CD14-positive monocyte (primary cell): Measurements from ENCODE around the gene WWC1. TPM values are rescaled to one million over a fixed set of nuclear protein-coding genes. Genes with fewer than 3 reads are reported as not detected.

Experiments used
- DNase-seq, 3 donors: peaks; one replicate each; pipeline ENCODE4 v3.0.0-alpha.2; 2011 to 2022
- H2AFZ ChIP-seq: 2 replicates; pipeline ENCODE4 v1.6.0; 2012; ENCODE audit warnings: mild to moderate bottlenecking, low read depth, low read length, inconsistent platforms; ENCODE audit not compliant: insufficient read depth, poor library complexity, severe bottlenecking
- H3K27ac ChIP-seq, 2 donors: 1 replicate in 1 of 2; 2 replicates in 1 of 2; pipeline ENCODE4 v1.5.1; 2012 to 2013; ENCODE audit warnings: low read length in 2 of 2, control low read depth in 1 of 2, inconsistent platforms in 1 of 2, low read depth in 1 of 2, mild to moderate bottlenecking in 1 of 2
- H3K27me3 ChIP-seq, 2 donors: one replicate each; pipeline versions ENCODE4 v1.6.0 to v1.6.1; 2011 to 2013; ENCODE audit warnings: low read length in 2 of 2; ENCODE audit not compliant: control insufficient read depth in 2 of 2, insufficient read depth in 2 of 2
- H3K36me3 ChIP-seq, 2 donors: replicated peaks in 1 of 2; 1 replicate in 1 of 2; 2 replicates in 1 of 2; pipeline versions ENCODE4 v1.5.1 to v1.6.1; 2012 to 2013; ENCODE audit warnings: low read length in 2 of 2, control low read depth in 1 of 2, inconsistent platforms in 1 of 2, mild to moderate bottlenecking in 1 of 2; ENCODE audit not compliant: insufficient read depth in 2 of 2, control insufficient read depth in 1 of 2
- H3K4me1 ChIP-seq, 2 donors: 1 replicate in 1 of 2; 2 replicates in 1 of 2; pipeline versions ENCODE4 v1.5.1 to v1.6.1; 2012 to 2013; ENCODE audit warnings: low read length in 2 of 2, control low read depth in 1 of 2, inconsistent platforms in 1 of 2, mild to moderate bottlenecking in 1 of 2, moderate library complexity in 1 of 2; ENCODE audit not compliant: insufficient read depth in 2 of 2, control insufficient read depth in 1 of 2
- H3K4me2 ChIP-seq: replicated peaks from 2 replicates; pipeline ENCODE3; 2012; ENCODE audit warnings: low read length, moderate library complexity, mild to moderate bottlenecking; ENCODE audit not compliant: poor library complexity, severe bottlenecking; ENCODE audit errors: extremely low read depth
- H3K4me3 ChIP-seq, 3 experiments: fragments of 200-600 bp in 1 of 3; sonication (generic) in 1 of 3; replicated peaks in 1 of 3; 1 replicate in 2 of 3; 2 replicates in 1 of 3; pipeline ENCODE4 v1.5.1; 2011 to 2013; ENCODE audit warnings: low read length in 3 of 3, mild to moderate bottlenecking in 3 of 3, control low read depth in 2 of 3, low read depth in 2 of 3, inconsistent platforms in 1 of 3, moderate library complexity in 1 of 3
- H3K79me2 ChIP-seq: 2 replicates; pipeline ENCODE4 v1.6.0; 2012; ENCODE audit warnings: mild to moderate bottlenecking, control low read depth, inconsistent platforms, low read length, moderate library complexity; ENCODE audit not compliant: insufficient read depth
- H3K9ac ChIP-seq: 2 replicates; pipeline ENCODE4 v1.6.0; 2017; ENCODE audit warnings: low read length, mild to moderate bottlenecking; ENCODE audit not compliant: insufficient read depth, poor library complexity, severe bottlenecking
- H3K9me3 ChIP-seq, 2 donors: replicated peaks in 1 of 2; 1 replicate in 1 of 2; 2 replicates in 1 of 2; pipeline versions ENCODE4 v1.5.1 to v1.6.1; 2012 to 2013; ENCODE audit warnings: low read length in 2 of 2, control low read depth in 1 of 2; ENCODE audit not compliant: control insufficient read depth in 1 of 2, insufficient read depth in 1 of 2
- H4K20me1 ChIP-seq: 2 replicates; pipeline ENCODE4 v1.6.0; 2012; ENCODE audit warnings: mild to moderate bottlenecking, low read length, control low read depth, moderate library complexity; ENCODE audit not compliant: insufficient read depth
- H3K27ac Mint-ChIP-seq, 7 donors: one replicate each; pipeline ENCODE4 v1.8.0; 2020; ENCODE audit warnings: mild to moderate bottlenecking in 7 of 7, mixed read lengths in 7 of 7, moderate library complexity in 6 of 7, inconsistent platforms in 2 of 7
- H3K27me3 Mint-ChIP-seq, 3 donors: one replicate each; pipeline ENCODE4 v1.8.0; 2021 to 2022; ENCODE audit warnings: low read depth in 3 of 3, mild to moderate bottlenecking in 3 of 3, mixed read lengths in 3 of 3, moderate library complexity in 3 of 3, inconsistent platforms in 1 of 3
- H3K36me3 Mint-ChIP-seq, 2 donors: one replicate each; pipeline ENCODE4 v1.8.0; 2020; ENCODE audit warnings: mixed read lengths in 2 of 2, inconsistent platforms in 1 of 2, mild to moderate bottlenecking in 1 of 2
- H3K4me1 Mint-ChIP-seq: one replicate; pipeline ENCODE4 v1.8.0; 2020; ENCODE audit warnings: mild to moderate bottlenecking, mixed read lengths
- H3K4me3 Mint-ChIP-seq, 2 donors: one replicate each; pipeline ENCODE4 v1.8.0; 2020; ENCODE audit warnings: mild to moderate bottlenecking in 2 of 2, mixed read lengths in 2 of 2, moderate library complexity in 1 of 2
- H3K9me3 Mint-ChIP-seq, 7 donors: one replicate each; pipeline ENCODE4 v1.8.0; 2020 to 2022; ENCODE audit warnings: mixed read lengths in 7 of 7, mild to moderate bottlenecking in 6 of 7, moderate library complexity in 6 of 7, inconsistent platforms in 2 of 7
- CTCF ChIP-seq: fragments of 200-600 bp; IDR thresholded peaks from one replicate; pipeline ENCODE4 v1.8.0; 2022; ENCODE audit warnings: antibody characterized with exemption, mild to moderate bottlenecking
- WGBS: methylation state at CpG from one replicate; pipeline ENCODE4 v1.1.5; 2013; ENCODE audit warnings: missing lambda C conversion rate; ENCODE audit not compliant: insufficient coverage; 5-methylcytosine and 5-hydroxymethylcytosine counted together
- intact Hi-C, 2 donors: fragments of 100-400 bp; cut with micrococcal nuclease; formaldehyde crosslinking; loops; one replicate each; pipeline versions ENCODE4 v1.15.0 to v1.15.1; 2023
- polyA plus RNA-seq, 3 donors: library from polyadenylated mRNA; depleted of rRNA in 1 of 3; unstranded in 2 of 3; stranded (reverse) in 1 of 3; fragments of 300-500 nt in 2 of 3; fragments of >200 nt in 1 of 3; fragmentation: Illumina TruSeq in 2 of 3; gene quantifications; 1 replicate in 2 of 3; 2 replicates in 1 of 3; pipeline ENCODE4 v1.2.3, GENCODE V29; 2012 to 2021

WWC1 gene
- polyA plus RNA-seq, 3 donors: not detected

- 89% methylated on average over 3 of the region's 5 CpGs for WGBS
- H3K36me3 Mint-ChIP-seq: no peaks in the 10 kb centered on the region
- no peak for DNase-seq
- no peaks in the 10 kb centered on the region for H3K9me3 ChIP-seq
- peaks cover 0 to 2% (median 1%) of the 10 kb centered on the region in 3 donors for H3K27me3 Mint-ChIP-seq
- H3K27ac Mint-ChIP-seq: no peak overlapping the region
- H2AFZ ChIP-seq: no peak overlapping the region
- no peak overlapping the region for H3K4me3 ChIP-seq
- H3K4me1 ChIP-seq: no peaks in the 10 kb centered on the region
- no peak overlapping the region for H3K4me3 Mint-ChIP-seq
- no peak overlapping the region for H3K27ac ChIP-seq
- H3K9ac ChIP-seq: no peak overlapping the region
- no peaks in the 10 kb centered on the region for H4K20me1 ChIP-seq
- H3K4me1 Mint-ChIP-seq: no peaks in the 10 kb centered on the region
- intact Hi-C loops: no loop called here
- H3K79me2 ChIP-seq: no peaks in the 10 kb centered on the region
- no peak for TF ChIP-seq CTCF
- no peaks in the 10 kb centered on the region for H3K27me3 ChIP-seq
- no peak overlapping the region for H3K4me2 ChIP-seq
- peaks cover 0 to 2% (median 0%) of the 10 kb centered on the region in 7 donors for H3K9me3 Mint-ChIP-seq
- H3K36me3 ChIP-seq: no peaks in the 10 kb centered on the region
Observed at GRCh38 chr5:168348084-168348414, 56.6 kb downstream of the WWC1 start.

- no peak for TF ChIP-seq CTCF
- 100% methylated on average over 1 of the region's 4 CpGs for WGBS
- Mint-ChIP-seq H3K9me3 (peaks cover 0 to 6% (median 0%) of the 10 kb centered on the region in 7 donors), H3K4me3 (no peak overlapping the region), H3K27me3 (peaks cover 1 to 2% (median 1%) of the 10 kb centered on the region in 3 donors), H3K36me3 (no peaks in the 10 kb centered on the region), H3K27ac (no peak overlapping the region), H3K4me1 (no peaks in the 10 kb centered on the region)
- Histone ChIP-seq H3K4me2 (no peak overlapping the region), H3K9me3 (no peaks in the 10 kb centered on the region), H3K27me3 (no peaks in the 10 kb centered on the region), H3K4me3 (no peak overlapping the region), H3K36me3 (no peaks in the 10 kb centered on the region), H3K9ac (no peak overlapping the region), H3K4me1 (no peaks in the 10 kb centered on the region), H2AFZ (no peak overlapping the region), H4K20me1 (no peaks in the 10 kb centered on the region), H3K27ac (no peak overlapping the region), H3K79me2 (no peaks in the 10 kb centered on the region)
- intact Hi-C loops: no loop called here
- DNase-seq: no peak
Observed at GRCh38 chr5:168350315-168350714, 58.9 kb downstream of the WWC1 start.
